Osteocyte (in vitro differentiated cells): ENCODE data around the gene SF3B3. TPM values are rescaled to one million over a fixed set of nuclear protein-coding genes. Genes with fewer than 3 reads are reported as not detected.
A peak's percentile ranks its signal among the peaks of the same experiment; 100 is the strongest.

Experiments used
- DNase-seq: peaks from one replicate; pipeline ENCODE4 v3.0.0; 2021; ENCODE audit warnings: mixed read lengths; ENCODE audit not compliant: unreplicated experiment; ENCODE audit errors: extremely low spot score
- H3K27ac Mint-ChIP-seq: one replicate; pipeline ENCODE4 v1.8.0; 2021; ENCODE audit warnings: mild to moderate bottlenecking, mixed read lengths; ENCODE audit not compliant: unreplicated experiment
- H3K27me3 Mint-ChIP-seq: one replicate; pipeline ENCODE4 v1.8.0; 2021; ENCODE audit warnings: mixed read lengths; ENCODE audit not compliant: unreplicated experiment
- H3K36me3 Mint-ChIP-seq: one replicate; pipeline ENCODE4 v1.8.0; 2021; ENCODE audit warnings: mixed read lengths; ENCODE audit not compliant: unreplicated experiment
- H3K4me1 Mint-ChIP-seq: one replicate; pipeline ENCODE4 v1.8.0; 2021; ENCODE audit warnings: mixed read lengths; ENCODE audit not compliant: unreplicated experiment
- H3K4me3 Mint-ChIP-seq: one replicate; pipeline ENCODE4 v1.8.0; 2021; ENCODE audit warnings: mild to moderate bottlenecking, moderate library complexity, mixed read lengths; ENCODE audit not compliant: unreplicated experiment
- H3K9me3 Mint-ChIP-seq: one replicate; pipeline ENCODE4 v1.8.0; 2021; ENCODE audit warnings: mixed read lengths; ENCODE audit not compliant: unreplicated experiment
- total RNA-seq: library from RNA; stranded (reverse); gene quantifications from 2 replicates; pipeline ENCODE4 v1.2.1, GENCODE V29; 2021
- TF ChIP-seq, protein P1 (sequence below): fragments of 200-600 bp; sonication (generic); IDR thresholded peaks from 2 replicates; pipeline ENCODE4 v1.5.0; 2021; ENCODE audit warnings: antibody characterized with exemption, mild to moderate bottlenecking, moderate library complexity

The SF3B3 gene
- total RNA-seq, 1 donor from 2014 or later = 307 TPM

DNA sequence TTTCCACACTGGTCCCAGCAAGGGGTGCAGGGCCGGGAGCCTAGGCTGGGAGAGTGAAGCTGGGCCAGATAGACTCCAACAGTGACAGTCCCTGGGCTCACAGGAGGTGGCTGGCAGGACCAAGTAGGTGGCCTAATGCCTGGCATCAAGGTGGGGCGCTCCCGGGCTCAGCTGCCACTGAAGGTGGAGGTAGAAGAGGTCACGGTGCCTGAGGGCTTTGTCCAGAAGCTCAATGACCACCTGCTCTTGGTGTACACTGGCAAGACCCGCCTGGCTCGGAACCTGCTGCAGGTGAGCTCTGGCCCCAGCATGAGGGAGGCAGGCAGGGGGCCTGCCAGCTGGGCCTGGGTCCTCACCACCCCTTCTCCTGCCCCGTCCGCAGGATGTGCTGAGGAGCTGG is 45.4 kb upstream of the SF3B3 start:
- TF ChIP-seq, protein P1, sequence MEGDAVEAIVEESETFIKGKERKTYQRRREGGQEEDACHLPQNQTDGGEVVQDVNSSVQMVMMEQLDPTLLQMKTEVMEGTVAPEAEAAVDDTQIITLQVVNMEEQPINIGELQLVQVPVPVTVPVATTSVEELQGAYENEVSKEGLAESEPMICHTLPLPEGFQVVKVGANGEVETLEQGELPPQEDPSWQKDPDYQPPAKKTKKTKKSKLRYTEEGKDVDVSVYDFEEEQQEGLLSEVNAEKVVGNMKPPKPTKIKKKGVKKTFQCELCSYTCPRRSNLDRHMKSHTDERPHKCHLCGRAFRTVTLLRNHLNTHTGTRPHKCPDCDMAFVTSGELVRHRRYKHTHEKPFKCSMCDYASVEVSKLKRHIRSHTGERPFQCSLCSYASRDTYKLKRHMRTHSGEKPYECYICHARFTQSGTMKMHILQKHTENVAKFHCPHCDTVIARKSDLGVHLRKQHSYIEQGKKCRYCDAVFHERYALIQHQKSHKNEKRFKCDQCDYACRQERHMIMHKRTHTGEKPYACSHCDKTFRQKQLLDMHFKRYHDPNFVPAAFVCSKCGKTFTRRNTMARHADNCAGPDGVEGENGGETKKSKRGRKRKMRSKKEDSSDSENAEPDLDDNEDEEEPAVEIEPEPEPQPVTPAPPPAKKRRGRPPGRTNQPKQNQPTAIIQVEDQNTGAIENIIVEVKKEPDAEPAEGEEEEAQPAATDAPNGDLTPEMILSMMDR = no peak
- no peaks in the 10 kb centered on the region for H3K9me3 Mint-ChIP-seq
- H3K4me1 Mint-ChIP-seq = peaks cover 54% of the 10 kb centered on the region
- H3K27me3 Mint-ChIP-seq = no peaks in the 10 kb centered on the region
- H3K36me3 Mint-ChIP-seq = peaks cover 5% of the 10 kb centered on the region
- DNase-seq = no peak
- H3K4me3 Mint-ChIP-seq = no peak overlapping the region
- peak overlapping the region; percentile 81 for H3K27ac Mint-ChIP-seq

DNA sequence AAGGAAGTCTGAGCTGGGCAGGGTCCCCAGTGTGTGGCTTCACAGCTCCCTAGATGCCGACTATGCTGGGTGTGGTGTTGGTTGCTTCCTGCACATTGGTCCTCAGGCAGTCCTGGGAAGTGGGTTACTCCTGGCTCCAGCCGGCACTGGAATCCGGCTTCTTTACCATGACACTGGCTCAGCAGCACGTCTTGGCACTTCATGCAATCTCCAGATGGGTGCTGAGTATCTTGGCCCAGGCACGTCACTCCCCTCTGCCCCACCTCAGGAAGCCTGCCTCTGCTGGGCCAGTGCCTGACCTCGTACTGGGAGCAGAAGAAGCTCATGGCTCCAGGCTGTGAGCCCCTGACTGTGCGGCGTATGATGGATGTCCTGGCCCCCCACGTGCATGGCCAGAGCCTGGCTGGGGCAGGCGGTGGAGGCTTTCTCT is 44.7 kb upstream of the SF3B3 start:
- Mint-ChIP-seq H3K36me3 (peaks cover 8% of the 10 kb centered on the region), H3K9me3 (no peaks in the 10 kb centered on the region), H3K4me3 (no peak overlapping the region), H3K4me1 (peaks cover 59% of the 10 kb centered on the region), H3K27ac (peak overlapping the region; percentile 81), H3K27me3 (no peaks in the 10 kb centered on the region)
- TF ChIP-seq, protein P1 = no peak
- DNase-seq = no peak

DNA sequence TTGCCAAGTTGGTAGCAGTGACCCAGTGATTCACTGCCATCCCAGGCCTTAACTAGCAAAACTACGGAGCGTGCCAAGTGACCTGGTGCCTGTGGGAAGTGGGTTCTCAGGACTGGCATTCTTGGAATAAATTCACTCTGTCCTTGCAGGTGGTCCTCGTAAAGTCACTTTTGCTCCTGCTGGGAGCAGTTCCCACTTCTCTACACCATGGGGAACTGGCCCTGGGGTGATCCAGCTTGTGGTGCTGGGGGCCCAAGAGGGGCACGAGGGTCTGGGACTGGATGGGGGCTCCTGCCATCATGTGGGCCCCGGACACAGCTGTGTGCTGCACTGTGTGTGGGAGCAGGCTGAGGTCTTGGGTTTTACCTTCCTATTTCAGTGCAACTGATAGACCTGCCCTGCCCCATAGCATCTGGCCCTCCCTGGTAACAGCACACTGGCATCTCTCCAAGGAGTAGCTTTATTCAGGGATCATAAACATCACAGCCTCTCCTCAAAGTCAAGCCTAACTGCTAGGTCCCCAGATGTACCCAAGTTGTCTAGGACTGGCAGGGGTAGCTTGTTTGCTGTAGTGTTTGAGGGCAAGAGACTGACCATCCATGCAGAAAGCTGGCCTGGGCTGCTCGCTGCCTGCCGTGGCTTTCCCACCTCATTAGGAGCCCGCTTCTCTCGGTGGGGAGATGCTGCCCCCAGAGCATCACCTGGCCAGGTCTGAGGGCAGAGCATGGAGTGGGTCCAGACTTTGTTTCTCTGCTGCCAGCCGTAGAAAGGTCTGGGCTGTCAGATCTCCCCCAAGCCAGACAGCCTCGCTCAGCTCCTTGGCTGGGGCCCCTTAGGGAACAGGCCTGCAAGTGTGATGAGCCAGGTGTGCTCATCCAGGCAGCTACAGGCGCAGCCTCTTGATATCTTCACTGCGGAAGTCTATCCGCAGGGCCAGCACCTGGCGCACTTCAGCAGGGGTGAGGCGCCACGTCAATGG is 43.2 kb upstream of the SF3B3 start:
- H3K36me3 Mint-ChIP-seq = peaks cover 8% of the 10 kb centered on the region

DNA sequence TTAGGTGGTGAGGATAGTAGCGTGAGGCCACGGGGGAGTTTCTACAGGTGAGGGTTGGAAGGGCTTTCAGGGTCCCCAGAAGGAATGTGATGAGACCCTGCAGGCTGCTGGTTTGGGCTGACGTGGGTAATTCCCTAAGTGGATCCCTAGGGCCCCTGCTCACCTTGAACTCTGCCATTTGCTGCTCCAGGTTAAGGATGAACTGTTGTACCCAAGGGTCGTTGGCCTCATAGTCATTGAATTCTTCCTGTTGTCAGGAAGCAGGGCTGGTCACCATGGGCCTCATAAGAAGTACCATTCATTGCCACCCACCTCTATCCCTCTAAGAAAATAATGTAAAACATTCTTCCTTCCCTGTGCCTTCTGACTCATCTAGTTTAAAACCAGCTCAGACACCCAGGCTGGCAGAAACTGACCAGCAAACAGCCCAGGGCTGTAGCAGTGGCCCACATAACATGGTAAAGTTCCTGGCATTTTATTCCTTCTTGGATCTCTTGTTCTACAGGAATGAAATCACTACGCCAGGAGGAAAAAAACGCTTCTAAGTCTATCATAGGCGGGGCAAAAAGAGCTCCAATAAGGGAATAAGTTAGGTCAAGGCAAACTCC is 41.6 kb upstream of the SF3B3 start:
- Mint-ChIP-seq H3K27ac (peak overlapping the region; percentile 89), H3K4me1 (peaks cover 46% of the 10 kb centered on the region), H3K4me3 (no peak overlapping the region), H3K9me3 (no peaks in the 10 kb centered on the region), H3K27me3 (no peaks in the 10 kb centered on the region), H3K36me3 (peaks cover 13% of the 10 kb centered on the region)
- no peak for DNase-seq
- TF ChIP-seq, protein P1 = no peak

More for the DNA sequence above, 43.2 kb upstream of the SF3B3 start:
- TF ChIP-seq, protein P1 = no peak
- DNase-seq = no peak
- H3K4me1 Mint-ChIP-seq = peaks cover 59% of the 10 kb centered on the region
- H3K27ac Mint-ChIP-seq = no peak overlapping the region
- no peaks in the 10 kb centered on the region for H3K27me3 Mint-ChIP-seq
- no peak overlapping the region for H3K4me3 Mint-ChIP-seq
- H3K9me3 Mint-ChIP-seq = no peaks in the 10 kb centered on the region

DNA sequence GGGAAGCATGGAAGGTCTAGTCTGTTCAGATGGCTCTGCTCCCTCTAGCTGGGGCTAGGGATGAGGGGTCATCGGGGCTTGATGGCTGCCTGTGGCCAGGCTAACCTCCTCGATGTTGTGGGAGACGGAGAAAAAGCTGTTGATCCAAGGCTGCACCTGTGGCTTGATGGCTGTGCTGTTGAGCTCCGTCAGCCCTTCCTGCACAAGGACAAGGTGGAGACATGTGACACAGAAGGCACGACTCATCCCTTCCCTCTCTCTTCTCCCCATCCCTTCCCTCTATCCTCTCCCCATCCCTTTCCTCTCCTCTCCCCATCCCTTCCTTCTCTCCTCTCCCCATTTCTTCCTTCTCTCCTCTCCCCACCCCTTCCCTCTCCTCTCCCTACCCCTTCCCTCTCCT is 41.0 kb upstream of the SF3B3 start:
- peaks cover 41% of the 10 kb centered on the region for H3K4me1 Mint-ChIP-seq
- peak overlapping the region; percentile 89 for H3K27ac Mint-ChIP-seq
- TF ChIP-seq, protein P1 = no peak
- no peaks in the 10 kb centered on the region for H3K27me3 Mint-ChIP-seq
- H3K4me3 Mint-ChIP-seq = no peak overlapping the region
- H3K36me3 Mint-ChIP-seq = peaks cover 13% of the 10 kb centered on the region
- DNase-seq = no peak
- no peaks in the 10 kb centered on the region for H3K9me3 Mint-ChIP-seq
